CD4-positive, alpha-beta T cell (primary cell): ENCODE measurements around the gene TRIP4. TPM values are rescaled to one million over a fixed set of nuclear protein-coding genes. Genes with fewer than 3 reads are reported as not detected.
"Not testable (repeated sequence)": the region's sequence is repeated elsewhere in the genome, so short reads cannot be mapped to it uniquely, and the experiment has no call there.

Experiments
- ATAC-seq: fragments of 200-7000 bp; cut with Tn5 transposase; one replicate; pipeline ENCODE4 v1.10.0; 2022; ENCODE audit warnings: mild to moderate bottlenecking; ENCODE audit not compliant: poor library complexity
- CTCF ChIA-PET: fragments of 350-600 bp; sonication (Branson Sonifier 250); formaldehyde crosslinking; loops from one replicate; lab custom pipeline; 2021; ENCODE audit warnings: antibody characterized with exemption, inconsistent platforms; lab: Charles Lee
- POLR2A ChIA-PET: fragments of 350-600 bp; sonication (Branson Sonifier 250); formaldehyde crosslinking; loops from one replicate; lab custom pipeline; 2021; ENCODE audit warnings: antibody characterized with exemption, inconsistent platforms; lab: Charles Lee
- DNase-seq, 14 experiments: peaks; one replicate each; pipeline ENCODE4 v3.0.0-alpha.2; 2013 to 2020; ENCODE audit warnings: mixed read lengths in 2 of 14
- H3K27ac ChIP-seq, 2 donors: one replicate each; pipeline versions ENCODE4 v1.5.1 to v1.7.0; 2013; ENCODE audit warnings: low read length in 2 of 2, low read depth in 1 of 2, mild to moderate bottlenecking in 1 of 2
- H3K27me3 ChIP-seq, 2 experiments: 1 replicate in 1 of 2; 2 replicates in 1 of 2; pipeline versions ENCODE4 v1.6.1 to v1.7.0; 2013; ENCODE audit warnings: low read length in 2 of 2, control low read depth in 1 of 2, mild to moderate bottlenecking in 1 of 2, moderate library complexity in 1 of 2; ENCODE audit not compliant: insufficient read depth in 2 of 2, control insufficient read depth in 1 of 2
- H3K36me3 ChIP-seq: one replicate; pipeline ENCODE4 v1.6.1; 2013; ENCODE audit warnings: low read length, control low read depth; ENCODE audit not compliant: insufficient read depth
- H3K4me1 ChIP-seq: one replicate; pipeline ENCODE4 v1.6.1; 2013; ENCODE audit warnings: low read length, control low read depth; ENCODE audit not compliant: insufficient read depth
- H3K4me3 ChIP-seq: one replicate; pipeline ENCODE4 v1.5.1; 2013; ENCODE audit warnings: mild to moderate bottlenecking, low read length, moderate library complexity
- H3K9me3 ChIP-seq, 2 experiments: 1 replicate in 1 of 2; 2 replicates in 1 of 2; pipeline versions ENCODE4 v1.6.1 to v1.7.0; 2013; ENCODE audit warnings: low read length in 2 of 2, mild to moderate bottlenecking in 2 of 2, control low read depth in 1 of 2, moderate library complexity in 1 of 2; ENCODE audit not compliant: control insufficient read depth in 1 of 2, insufficient read depth in 1 of 2
- H3K27ac Mint-ChIP-seq: one replicate; pipeline ENCODE4 v1.8.0; 2020; ENCODE audit warnings: mixed read lengths
- H3K27me3 Mint-ChIP-seq: one replicate; pipeline ENCODE4 v1.8.0; 2021; ENCODE audit warnings: mixed read lengths
- H3K36me3 Mint-ChIP-seq: one replicate; pipeline ENCODE4 v1.8.0; 2021; ENCODE audit warnings: low read depth, mixed read lengths
- H3K4me1 Mint-ChIP-seq: one replicate; pipeline ENCODE4 v1.8.0; 2021; ENCODE audit warnings: low read depth, mixed read lengths
- H3K4me3 Mint-ChIP-seq: one replicate; pipeline ENCODE4 v1.8.0; 2020; ENCODE audit warnings: mild to moderate bottlenecking, mixed read lengths
- H3K9me3 Mint-ChIP-seq: one replicate; pipeline ENCODE4 v1.8.0; 2020; ENCODE audit warnings: mixed read lengths
- CTCF ChIP-seq: fragments of 200-600 bp; IDR thresholded peaks from one replicate; pipeline ENCODE4 v1.8.0; 2022; ENCODE audit warnings: antibody characterized with exemption, mild to moderate bottlenecking
- intact Hi-C, 2 experiments: fragments of 100-400 bp; cut with DNase I in 1 of 2; cut with micrococcal nuclease in 1 of 2; formaldehyde crosslinking; loops; one replicate each; pipeline versions ENCODE4 v1.15.1 to v1.9.0; 2023 to 2025; cut with DNase I, micrococcal nuclease
- total RNA-seq, 174 experiments: library from RNA in 2 of 174; stranded (reverse) in 2 of 174; gene quantifications; one replicate each; pipeline ENCODE4 v1.2.3 and lab custom pipeline; 2021 to 2026

The TRIP4 gene
- total RNA-seq, 2 experiments from 2014 or later, result 9.6 to 10.7 TPM

GRCh38 chr15:64343222-64343621 is 44.4 kb upstream of the TRIP4 start:
- Histone ChIP-seq H3K4me1 (no peaks in the 10 kb centered on the region), H3K4me3 (no peak overlapping the region), H3K27me3 (no peaks in the 10 kb centered on the region), H3K9me3 (no peaks in the 10 kb centered on the region), H3K36me3 (peaks cover 17% of the 10 kb centered on the region), H3K27ac (no peak overlapping the region)
- H3K4me3 Mint-ChIP-seq, result no peak overlapping the region
- no peak for ATAC-seq
- H3K9me3 Mint-ChIP-seq, result no peaks in the 10 kb centered on the region
- no peak overlapping the region for H3K27ac Mint-ChIP-seq
- CTCF ChIA-PET, result interaction anchor here (1.0 kb wide), 1 partner anchor 10 kb away, joined by 5 read pairs; no protein-coding TSS in a partner anchor
- H3K27me3 Mint-ChIP-seq, result no peaks in the 10 kb centered on the region
- no peak for DNase-seq
- peaks cover 44% of the 10 kb centered on the region for H3K36me3 Mint-ChIP-seq
- POLR2A ChIA-PET, result no interaction called here
- no peak for TF ChIP-seq CTCF
- intact Hi-C loops, result no loop called here
- peaks cover 23% of the 10 kb centered on the region for H3K4me1 Mint-ChIP-seq

GRCh38 chr15:64343841-64344240 is 43.8 kb upstream of the TRIP4 start:
- Mint-ChIP-seq H3K27ac (no peak overlapping the region), H3K27me3 (no peaks in the 10 kb centered on the region), H3K4me3 (no peak overlapping the region), H3K36me3 (peaks cover 49% of the 10 kb centered on the region), H3K9me3 (no peaks in the 10 kb centered on the region), H3K4me1 (peaks cover 23% of the 10 kb centered on the region)
- no peaks in the 10 kb centered on the region for H3K9me3 ChIP-seq
- no peak overlapping the region for H3K4me3 ChIP-seq
- H3K27ac ChIP-seq, result no peak overlapping the region
- H3K27me3 ChIP-seq, result no peaks in the 10 kb centered on the region
- TF ChIP-seq CTCF, result no peak
- H3K4me1 ChIP-seq, result no peaks in the 10 kb centered on the region
- H3K36me3 ChIP-seq, result peaks cover 20% of the 10 kb centered on the region
- DNase-seq, result no peak
- POLR2A ChIA-PET, result no interaction called here
- ATAC-seq, result no peak
- intact Hi-C loops, result no loop called here
- CTCF ChIA-PET, result interaction anchor here (1.0 kb wide), 1 partner anchor 11 kb away, joined by 5 read pairs; no protein-coding TSS in a partner anchor

- H3K9me3 ChIP-seq, result no peaks in the 10 kb centered on the region
- H3K27me3 ChIP-seq, result no peaks in the 10 kb centered on the region
- H3K4me1 ChIP-seq, result no peaks in the 10 kb centered on the region
- Mint-ChIP-seq H3K4me3 (no peak overlapping the region), H3K27ac (no peak overlapping the region), H3K36me3 (peaks cover 54% of the 10 kb centered on the region), H3K9me3 (no peaks in the 10 kb centered on the region), H3K27me3 (no peaks in the 10 kb centered on the region), H3K4me1 (peaks cover 23% of the 10 kb centered on the region)
- CTCF ChIA-PET, result interaction anchor here (0.5 to 0.6 kb wide), 2 partner anchors 100 to 122 kb away, joined by 3 read pairs; no protein-coding TSS in a partner anchor
- H3K27ac ChIP-seq, result no peak overlapping the region
- ATAC-seq (no peak), DNase-seq (no peak)
- TF ChIP-seq CTCF, result no peak
- H3K36me3 ChIP-seq, result peaks cover 20% of the 10 kb centered on the region
- no peak overlapping the region for H3K4me3 ChIP-seq
- POLR2A ChIA-PET, result interaction anchor here (1.1 to 1.8 kb wide), 2 partner anchors 10 to 43 kb away, joined by 3 to 6 read pairs; partner anchors contain the start of gene TRIP4
- intact Hi-C loops, result no loop called here
Observed at GRCh38 chr15:64344651-64345294, 42.9 kb upstream of the TRIP4 start.

GRCh38 chr15:64346242-64346641 is 41.4 kb upstream of the TRIP4 start:
- H3K36me3 ChIP-seq, result peaks cover 17% of the 10 kb centered on the region
- POLR2A ChIA-PET, H3K4me1 ChIP-seq, H3K4me3 Mint-ChIP-seq, H3K27ac Mint-ChIP-seq, H3K4me3 ChIP-seq, intact Hi-C loops, ATAC-seq, CTCF ChIA-PET, DNase-seq, H3K9me3 ChIP-seq, H3K9me3 Mint-ChIP-seq, H3K27ac ChIP-seq, H3K27me3 ChIP-seq, H3K27me3 Mint-ChIP-seq: not testable (repeated sequence)
- H3K4me1 Mint-ChIP-seq, result peaks cover 27% of the 10 kb centered on the region
- peaks cover 54% of the 10 kb centered on the region for H3K36me3 Mint-ChIP-seq
